ENCODE data around the gene TTF2.
"Not testable (repeated sequence)": the region's sequence is repeated elsewhere in the genome, so short reads cannot be mapped to it uniquely, and the experiment has no call there.

TTF2 gene

DNA sequence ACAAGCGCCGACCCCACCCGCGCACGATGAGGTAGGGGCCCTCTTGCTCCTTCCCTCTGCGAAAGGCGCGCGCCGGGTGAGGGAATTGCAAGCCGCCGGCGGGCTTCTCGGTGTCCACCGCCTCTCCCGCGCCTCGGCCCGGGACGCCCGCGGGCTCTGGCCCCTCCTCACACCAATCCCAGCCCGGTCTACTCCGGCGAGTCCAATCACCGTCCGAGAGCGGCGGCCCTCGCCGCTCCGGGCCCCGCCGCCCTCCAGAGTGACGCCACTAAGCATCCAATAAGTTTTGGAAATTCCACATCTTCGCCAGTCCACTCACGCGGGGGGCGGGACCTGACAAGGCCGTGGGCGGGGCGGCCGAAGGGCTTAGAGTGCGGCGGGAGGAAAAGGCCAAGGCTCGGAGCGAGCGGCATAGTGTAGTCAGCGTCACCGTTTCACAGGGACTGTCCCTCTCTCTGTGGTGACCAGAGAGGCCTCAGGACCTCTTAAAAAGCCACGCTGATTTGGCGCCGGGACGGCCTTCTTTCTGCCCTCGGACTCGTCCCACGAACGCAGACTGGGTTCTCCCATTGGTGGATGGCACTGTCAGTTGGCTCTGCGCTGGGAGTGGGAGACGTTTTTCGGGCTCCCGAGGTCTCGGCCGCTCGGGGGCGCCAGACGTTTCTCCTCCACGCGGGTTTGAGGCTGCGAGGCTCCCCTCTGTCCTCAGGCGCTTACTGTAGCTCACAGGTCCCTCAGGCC lies 61.6 kb downstream of the TTF2 start, which contains the start of gene TRIM45:
Gene TRIM45, minus strand, starts transcription at position 161 of the 741 bp plus-strand sequence. CDS start 548 bp downstream, outside the sequence.
- DNase-seq (ENCODE audit: low read depth): peak; percentile 72

DNA sequence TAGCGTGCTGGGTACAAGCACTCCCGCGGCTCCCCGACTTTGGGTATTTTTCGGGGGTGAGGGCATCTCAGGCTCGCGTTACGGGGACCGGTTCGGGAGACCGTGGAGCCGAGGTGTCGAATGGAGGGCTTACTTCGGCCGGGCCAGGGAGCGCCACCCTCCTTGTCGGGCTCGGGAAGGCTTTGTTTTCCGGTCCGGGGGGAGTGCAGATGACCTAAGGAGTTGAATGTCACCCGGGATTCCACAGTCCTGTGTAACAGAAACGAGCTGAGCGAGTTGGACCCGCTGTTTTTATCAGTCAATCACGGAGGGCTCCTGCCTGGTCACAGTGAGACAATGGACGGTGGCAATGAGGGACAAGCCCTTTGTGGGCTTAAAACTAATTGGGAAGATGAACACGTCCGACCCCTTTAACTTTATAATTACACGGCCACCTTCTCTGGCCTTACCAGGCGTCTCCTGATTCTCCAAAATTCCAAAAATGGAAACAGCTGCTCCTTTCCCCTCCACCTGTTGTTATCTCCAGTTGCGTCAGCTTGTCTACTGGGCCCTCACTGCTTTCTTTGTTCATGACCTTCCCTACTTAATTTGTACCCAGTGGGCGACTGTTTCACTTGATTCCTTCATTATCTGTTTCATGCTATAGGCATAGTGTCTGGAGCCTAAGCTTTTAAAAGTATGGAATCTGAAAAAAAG lies 62.4 kb downstream of the TTF2 start:
- DNase-seq (ENCODE audit: low read depth): no peak

DNA sequence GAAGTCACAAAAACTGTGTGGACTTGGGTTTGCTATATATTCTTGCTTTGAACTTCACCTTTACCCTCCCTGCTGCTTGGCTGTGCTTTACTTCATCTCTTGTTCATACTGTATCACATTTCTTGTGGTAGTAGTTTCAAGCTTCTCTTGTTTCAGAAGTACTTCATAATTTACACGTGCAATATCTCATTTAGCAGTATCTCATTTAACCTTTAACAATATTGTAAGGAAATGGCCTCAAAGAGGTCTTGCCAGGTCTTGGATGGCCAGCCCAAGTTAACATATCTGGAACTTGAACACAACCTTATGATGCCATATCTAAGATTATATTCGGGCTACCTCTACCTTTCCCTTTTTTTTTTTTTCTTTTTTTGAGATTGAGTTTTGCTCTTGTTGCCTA lies 63.1 kb downstream of the TTF2 start:
- no peak for DNase-seq (ENCODE audit: low read depth)

DNA sequence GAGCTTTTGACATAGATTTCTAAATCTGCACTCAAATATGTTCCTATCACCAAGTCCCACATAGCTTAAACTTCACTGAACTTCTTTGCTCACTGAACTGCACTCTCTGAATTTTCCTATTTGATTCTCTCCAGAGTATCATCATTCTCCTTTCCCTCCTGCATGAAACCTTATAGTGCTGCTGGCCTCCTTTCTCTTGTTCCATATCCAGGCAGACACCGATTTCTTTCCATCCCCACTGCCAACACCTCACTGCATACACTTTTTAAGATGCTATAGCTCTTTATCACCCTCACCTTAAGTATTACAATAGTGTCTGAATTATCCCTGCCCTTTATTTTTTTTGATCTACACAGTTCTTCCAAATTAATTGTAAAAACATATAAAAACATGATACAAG lies 64.5 kb downstream of the TTF2 start:
- DNase-seq (ENCODE audit: low read depth): no peak

DNA sequence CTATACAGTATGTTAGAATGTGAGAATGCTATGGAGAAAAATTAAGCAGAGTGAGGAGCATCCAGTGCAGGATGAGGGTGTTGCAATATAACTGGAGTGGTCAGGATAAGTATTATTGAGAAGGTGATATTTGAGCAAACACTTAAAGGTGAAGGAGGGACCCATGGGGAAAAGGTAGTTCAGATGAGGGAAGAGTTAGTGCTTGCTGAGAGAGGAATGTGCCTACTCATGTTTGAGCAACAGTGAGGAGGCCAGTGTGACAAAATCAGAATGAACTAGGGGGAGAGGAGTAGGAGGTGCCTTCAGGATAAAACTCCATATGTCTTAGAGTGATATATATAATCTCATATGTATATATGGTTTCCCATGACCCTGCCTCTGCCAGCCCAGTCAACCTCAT lies 67.7 kb downstream of the TTF2 start:
- no peak for DNase-seq (ENCODE audit: low read depth)

DNA sequence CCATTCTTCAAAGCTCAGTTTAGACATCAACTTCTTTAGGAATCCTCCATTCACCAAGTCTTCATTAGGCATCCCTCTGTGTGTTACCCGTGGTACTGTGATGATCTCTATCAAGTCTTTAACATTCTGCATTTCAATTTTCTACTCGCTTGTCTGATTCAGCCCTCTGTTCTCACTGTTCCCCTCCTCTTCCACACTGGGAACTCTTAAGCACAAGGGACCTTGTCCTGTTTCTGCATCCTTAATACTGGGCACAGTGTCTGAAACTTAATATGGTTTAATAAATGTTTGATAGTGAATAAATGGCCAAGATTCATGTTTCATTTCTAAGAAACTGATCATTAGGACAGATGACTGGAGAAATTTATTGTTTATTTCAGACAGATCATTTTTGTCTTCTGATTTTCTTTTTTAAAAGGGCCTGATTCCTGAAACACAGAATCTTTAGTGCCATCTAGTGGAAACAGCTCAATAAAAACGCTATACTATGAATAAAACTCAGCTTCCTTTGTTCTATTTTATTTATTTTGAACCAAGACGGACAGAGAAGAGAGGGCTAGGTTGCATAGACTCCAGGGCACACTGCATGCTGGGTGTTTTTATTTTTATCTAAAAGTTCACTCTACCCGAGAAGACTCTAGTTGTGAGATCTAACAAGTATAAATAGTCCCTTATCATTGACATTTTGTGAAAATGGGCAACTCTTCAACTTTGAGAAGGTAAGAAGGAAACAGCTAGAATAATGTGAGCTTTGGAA lies 68.4 kb downstream of the TTF2 start:
- no peak for DNase-seq (ENCODE audit: low read depth)

DNA sequence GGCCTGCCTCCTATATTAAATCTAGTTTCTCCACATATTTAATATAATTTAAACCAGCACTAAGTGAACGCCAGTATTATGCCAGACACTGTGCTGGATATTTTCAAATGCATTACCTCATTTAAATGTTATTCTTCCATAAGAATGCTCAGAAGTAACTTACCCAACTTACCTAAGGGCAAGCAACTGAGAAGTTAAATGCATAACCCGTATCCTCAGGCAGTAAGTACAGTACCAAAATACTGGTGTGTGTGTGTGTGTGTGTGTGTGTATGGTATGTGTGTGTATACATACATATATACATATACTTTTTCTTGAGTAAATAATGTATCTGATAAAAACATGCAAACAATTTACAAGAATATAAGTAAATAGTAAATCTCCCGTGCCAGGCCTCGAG lies 70.4 kb downstream of the TTF2 start:
- DNase-seq (ENCODE audit: low read depth): no peak

DNA sequence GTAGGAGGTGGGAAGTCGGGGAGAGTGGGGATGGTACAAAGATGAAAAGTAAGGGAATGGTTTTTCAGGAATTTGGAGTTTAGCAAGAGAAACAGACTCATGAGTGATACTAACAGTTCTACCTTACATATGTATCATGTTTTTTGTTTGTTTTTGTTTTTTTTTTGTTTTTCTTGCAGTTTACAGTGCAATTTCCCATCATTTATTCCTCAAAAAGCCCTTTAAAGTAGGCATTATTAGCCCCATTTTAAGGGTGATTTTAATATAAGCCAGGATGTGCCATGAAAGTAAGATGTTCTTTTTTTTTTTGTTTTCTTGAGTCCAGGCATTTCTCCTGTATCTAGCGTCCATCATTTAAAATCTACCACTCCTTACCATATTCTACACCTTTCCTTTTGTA lies 75.2 kb downstream of the TTF2 start:
- no peak for DNase-seq (ENCODE audit: low read depth)

DNA sequence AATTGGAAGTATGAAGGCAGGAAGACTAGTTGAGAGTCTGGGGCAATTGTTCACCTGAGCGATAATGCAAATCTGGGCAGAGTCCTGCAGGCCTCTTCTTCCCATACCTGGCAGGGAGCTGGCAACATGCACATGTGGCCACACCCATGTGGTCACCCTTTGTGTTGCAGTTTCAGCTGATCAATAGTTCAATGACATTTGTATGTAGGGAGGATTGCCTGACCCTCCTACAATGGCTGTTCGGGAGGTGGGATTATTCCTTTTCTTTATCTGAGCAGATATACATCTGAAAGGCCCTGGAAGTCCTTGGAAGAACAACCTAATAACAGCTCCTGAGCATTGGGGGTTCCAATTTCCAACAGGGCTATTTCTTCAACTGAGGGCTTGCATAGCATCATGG lies 76.6 kb downstream of the TTF2 start:
- no peak for DNase-seq (ENCODE audit: low read depth)

DNA sequence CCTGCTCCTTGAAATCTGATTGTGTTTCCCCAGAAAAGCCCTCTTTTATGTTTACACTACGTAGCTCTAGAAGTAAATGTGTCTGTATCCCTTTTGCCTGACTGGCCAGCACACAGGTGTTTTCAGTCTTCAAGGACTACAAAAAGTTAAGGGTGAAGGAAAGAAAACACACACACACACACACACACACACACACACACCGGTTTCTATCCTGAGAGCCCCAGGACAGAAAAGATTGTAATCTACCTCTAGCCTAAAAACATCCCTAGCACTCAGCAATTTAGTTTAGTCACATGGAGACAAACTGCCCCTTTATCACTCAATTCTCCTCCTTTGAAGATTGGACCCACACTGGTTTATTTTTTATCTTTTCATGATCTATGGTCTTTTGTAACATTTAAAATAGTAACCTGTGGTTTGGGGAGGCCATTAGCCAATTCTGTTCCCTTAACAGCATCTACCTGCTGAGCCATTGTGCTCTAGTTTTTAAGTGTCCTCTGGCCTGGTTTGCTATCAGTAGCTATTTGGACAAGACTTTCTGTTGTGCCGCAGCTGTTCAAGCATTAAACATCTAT lies 77.2 kb downstream of the TTF2 start:
- no peak for DNase-seq (ENCODE audit: low read depth)

DNA sequence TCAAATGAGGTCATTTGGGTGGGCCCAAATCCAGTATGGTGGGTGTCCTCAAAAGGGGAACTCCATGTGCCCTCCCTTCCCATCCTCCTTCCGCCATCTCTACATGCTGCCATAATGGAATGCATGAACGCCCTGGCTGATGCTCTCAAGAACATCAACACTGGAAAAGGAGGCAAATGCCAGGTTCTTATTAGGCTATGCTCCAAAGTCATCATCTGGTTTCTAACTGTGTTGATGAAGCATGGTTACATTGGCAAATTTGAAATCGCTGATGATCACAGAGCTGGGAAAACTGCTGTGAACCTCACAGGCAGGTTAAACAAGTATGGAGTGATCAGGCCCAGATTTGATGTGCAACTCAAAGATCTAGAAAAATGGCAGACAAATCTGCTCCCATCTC lies 78.0 kb downstream of the TTF2 start:
- no peak for DNase-seq (ENCODE audit: low read depth)

DNA sequence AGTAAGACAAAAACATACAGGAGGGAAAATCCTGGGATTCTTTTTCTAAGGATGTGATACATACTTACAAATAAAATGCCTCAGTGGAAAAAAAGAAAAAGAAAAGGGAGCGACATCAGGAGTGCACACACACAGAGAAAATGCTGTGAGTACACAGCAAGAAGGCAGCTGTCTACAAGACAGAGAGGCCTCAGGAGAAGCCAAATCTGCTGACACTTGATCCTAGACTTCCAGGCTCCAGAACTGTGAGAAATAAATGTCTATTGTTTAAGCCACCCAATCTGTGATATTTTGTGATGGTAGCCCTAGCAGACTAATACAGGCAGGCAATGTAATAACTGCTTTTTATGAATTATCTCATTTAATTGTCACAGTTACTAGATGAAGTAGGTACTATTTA lies 78.4 kb downstream of the TTF2 start:
- no peak for DNase-seq (ENCODE audit: low read depth)

DNA sequence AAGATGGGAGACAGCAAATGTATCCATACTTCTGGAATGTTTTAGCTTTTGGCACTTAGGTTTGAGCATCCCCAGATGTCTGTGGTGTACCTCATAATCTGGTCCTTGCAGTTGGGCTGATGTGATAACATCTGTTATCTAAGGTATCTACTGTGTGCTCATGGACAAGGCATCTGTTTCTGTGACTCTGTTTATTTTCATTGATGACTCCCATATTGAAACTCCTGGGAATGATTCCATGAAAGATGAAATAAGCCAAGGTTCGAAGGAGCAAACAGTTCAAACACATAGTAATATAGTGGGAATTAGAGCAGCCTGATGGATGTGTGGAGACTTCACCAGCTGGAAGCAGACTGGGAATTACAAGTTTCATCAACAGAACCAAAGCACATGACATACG lies 82.1 kb downstream of the TTF2 start:
- no peak for DNase-seq (ENCODE audit: low read depth)

DNA sequence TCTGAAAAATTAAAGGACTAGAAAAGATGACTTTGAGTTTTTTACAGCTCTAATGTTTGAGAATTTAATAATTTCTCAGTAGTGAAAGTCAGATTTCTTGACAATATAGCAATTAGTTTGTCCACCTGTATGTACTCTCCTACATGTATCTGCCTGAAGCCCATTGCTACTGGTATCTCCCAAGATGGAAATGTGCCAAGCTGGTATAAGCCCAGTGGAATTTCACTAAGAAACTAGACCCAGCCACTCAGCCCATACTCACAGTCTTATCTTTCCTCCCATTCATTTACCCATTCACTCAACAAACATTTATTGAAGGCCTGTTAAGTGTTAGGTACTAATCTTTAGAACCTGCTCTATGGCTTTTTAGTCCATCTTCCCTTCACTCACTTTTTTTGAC lies 83.0 kb downstream of the TTF2 start:
- DNase-seq (ENCODE audit: low read depth): no peak

DNA sequence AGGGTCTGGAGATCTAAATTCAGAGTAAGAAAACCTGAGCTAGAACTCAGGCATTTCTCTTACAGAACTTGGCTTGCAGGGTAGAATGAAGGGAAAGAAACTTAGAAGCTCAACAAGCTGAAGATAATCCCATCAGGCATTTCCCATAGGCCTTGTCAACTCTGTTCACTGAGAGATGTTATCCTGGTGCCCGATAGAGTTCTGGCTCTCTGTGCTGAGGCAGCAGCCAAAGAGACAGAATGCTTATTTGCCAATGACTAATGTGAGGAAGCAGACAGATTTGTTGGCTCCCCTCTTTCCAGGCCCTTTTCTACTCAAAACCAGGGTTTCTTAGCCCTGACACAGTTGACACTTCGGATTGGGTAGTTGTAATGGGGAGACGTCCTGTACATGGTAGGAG lies 83.7 kb downstream of the TTF2 start:
- no peak for DNase-seq (ENCODE audit: low read depth)

DNA sequence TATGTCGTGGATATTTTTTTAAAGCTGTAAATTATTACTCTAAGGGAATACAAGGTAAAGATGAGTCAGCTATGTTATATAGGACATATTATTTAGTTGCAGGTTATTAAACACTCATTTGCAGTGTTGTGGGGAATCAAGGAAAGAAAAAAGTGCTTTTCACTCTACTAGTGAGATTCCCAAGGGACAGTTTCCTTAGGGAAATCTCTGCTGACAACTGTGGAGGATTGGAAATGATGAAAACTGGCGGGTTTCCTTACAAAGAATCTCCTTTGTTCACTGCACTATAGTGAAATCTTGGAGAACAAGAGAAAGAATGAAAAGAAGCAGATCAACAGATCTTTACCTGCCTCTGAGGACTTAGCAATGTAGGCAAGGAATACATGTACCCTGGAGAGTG lies 85.9 kb downstream of the TTF2 start:
- DNase-seq (ENCODE audit: low read depth): no peak

DNA sequence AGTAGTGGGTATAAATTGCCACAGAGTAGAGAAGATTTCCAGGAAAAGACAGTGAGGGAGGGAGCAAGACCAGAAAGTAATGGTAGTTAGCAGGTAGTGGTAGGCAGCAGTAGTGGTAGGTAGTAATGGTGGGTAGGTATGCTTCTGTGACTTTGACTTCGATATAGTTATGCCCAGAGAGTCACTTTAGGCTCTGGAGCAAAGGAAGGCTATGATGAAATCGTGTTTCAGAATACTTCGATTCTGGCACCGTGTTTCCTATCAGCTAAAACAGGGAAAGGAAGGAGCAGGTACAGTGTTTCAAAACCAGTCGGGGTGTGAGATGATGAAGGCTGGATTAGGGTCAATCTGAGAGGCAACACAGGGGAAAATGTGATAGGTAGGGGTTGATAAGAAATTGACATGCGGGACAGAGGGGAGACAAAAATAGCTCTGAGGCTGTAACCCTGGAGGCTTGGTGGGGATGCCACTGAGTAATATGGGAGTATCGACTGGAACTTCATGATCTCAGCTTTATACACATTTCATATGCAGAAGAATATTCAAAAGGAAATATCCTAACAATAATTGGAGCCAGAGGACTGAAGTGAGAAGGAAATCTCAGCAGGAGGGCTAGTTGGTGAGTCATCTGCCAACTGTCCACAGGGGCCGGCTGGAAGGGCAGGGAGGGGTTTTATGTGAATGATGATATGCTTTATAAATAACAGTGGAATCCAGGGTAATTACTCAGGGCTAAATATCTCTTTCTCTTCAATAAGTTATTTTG lies 86.6 kb downstream of the TTF2 start:
- no peak for DNase-seq (ENCODE audit: low read depth)

DNA sequence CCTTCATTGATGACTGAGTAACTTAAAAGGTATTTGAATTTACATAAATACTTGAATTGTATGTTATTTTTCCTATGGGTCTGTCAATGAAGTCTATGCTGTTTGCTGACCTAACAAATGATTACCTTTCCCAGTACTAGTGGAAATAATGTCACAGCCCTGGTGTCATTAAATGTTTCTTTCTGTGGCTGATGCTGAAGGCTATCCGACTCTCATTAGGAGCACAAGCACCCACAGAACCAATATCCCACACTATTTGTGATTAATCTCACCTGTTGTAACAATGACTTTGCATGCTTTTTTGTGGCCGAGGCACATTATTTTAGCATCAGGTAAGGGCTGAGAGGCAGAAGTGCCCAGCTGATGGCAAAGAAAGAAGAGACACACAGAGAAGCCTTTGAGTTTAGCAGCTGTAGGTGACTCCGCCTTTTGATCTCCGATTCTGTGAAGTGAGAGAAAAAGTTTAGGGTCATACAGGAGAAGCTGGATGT lies 87.3 kb downstream of the TTF2 start:
- no peak for DNase-seq (ENCODE audit: low read depth)

DNA sequence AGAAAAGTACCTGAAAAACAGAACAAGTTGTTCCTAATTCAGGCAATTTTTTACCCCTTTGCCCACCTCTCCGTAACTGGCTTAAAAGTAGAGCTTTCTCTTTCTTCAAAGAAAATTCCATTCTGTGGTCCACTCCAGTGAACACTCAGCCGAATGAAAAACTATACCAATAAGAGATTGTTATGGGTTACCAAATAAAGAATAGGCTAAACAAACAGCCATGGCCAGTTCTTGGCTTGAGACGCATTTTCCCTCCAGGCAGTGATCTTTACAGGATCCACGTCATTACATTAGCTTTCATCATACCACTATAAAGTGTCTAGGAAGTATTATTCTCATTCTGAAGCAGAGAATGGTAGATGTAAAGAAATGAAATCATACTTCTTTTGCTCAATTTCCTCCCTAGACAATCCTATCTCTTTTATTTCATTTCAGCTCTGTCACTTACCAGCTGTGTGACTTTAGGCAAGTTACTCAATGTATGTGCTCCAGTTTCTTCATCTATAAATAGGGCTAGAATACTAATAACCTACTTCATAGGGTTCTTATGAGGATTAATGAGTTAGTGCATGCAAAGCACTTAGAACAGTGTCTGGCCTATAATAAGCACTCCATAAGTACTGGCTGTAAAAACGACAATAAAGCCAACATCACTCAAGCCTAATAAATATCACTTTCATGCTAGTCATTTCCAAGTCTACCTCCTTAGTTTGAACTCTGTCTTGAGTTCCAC lies 87.9 kb downstream of the TTF2 start:
- DNase-seq (ENCODE audit: low read depth): no peak

DNA sequence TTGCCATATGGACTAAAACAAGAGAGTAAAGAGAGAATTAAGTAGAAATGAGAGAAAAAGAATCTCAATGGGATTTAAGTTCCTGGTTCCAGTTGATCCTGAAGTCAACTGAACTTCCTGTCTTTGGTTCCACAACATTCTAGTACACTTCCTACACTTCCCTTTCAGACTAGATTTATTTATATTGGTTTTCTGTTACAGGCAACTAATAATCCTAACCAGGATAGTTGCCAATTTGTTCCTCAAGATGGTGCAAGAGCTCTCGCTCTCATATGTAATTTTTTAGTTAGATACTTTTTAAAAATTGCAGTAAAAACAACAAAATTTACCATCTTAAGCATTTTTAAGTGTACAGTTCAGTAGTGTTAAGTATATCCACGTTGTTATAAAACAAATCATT lies 90.2 kb downstream of the TTF2 start:
- DNase-seq (ENCODE audit: low read depth): no peak

DNA sequence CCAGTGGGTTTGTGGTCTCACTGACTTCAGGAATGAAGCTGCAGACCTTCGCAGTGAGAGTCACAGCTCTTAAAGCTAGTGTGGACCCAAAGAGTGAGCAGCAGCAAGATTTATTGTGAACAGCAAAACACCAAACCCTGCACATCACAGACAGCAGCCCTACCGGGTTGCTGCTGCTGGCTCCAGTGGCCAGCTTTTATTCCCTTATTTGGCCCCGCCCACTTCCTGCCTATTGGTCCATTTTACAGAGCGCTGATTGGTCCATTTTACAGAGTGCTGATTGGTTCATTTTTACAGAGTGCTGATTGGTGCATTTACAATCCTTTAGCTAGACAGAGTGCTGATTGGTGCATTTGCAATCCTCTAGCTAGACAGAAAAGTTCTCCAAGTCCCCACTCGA lies 91.2 kb downstream of the TTF2 start:
- not testable (repeated sequence) for DNase-seq (ENCODE audit: low read depth)

All from stimulated activated CD8-positive, alpha-beta memory T cell treated with anti-CD3 and anti-CD28 coated beads, Interleukin-12 subunit alpha, Interleukin-12 subunit beta, amount 100 ng/mL, for 4 hours (primary cell).